NCI-H2081 (cell line): ENCODE data around the gene RAPGEF2.
"Not testable (repeated sequence)": the region's sequence is repeated elsewhere in the genome, so short reads cannot be mapped to it uniquely, and the experiment has no call there.

Source experiments
- DNase-seq, 2 experiments: peaks; one replicate each; lab custom pipeline; 2025; lab: John Stamatoyannopoulos, UW

The RAPGEF2 gene

GRCh38 chr4:159239629-159240028 lies 136.8 kb downstream of the RAPGEF2 start:
- DNase-seq: no peak

- DNase-seq: no peak
Observed at GRCh38 chr4:159240046-159240445, 137.2 kb downstream of the RAPGEF2 start.

DNA sequence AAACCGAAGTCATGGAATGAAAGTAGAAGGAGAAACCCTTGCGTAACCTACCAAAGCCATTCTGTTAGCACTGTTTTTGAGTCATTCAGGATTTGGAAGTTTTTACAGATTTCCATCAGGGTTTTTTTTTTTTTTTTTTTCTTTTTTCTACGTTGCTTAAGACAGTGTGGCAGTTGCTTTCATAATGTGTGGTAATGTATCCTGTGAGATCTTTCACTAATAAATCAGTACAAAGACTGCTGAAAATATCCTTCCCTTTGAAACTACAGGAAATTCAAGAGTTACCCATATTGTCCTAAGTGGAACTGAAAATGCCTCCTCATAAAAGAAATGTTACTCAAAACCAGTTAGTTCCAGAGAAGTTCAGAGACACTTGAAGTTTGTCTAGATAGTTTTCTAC lies 137.8 kb downstream of the RAPGEF2 start:
- DNase-seq: no peak

- no peak for DNase-seq
Observed at GRCh38 chr4:159242427-159242826, 139.5 kb downstream of the RAPGEF2 start.

DNA sequence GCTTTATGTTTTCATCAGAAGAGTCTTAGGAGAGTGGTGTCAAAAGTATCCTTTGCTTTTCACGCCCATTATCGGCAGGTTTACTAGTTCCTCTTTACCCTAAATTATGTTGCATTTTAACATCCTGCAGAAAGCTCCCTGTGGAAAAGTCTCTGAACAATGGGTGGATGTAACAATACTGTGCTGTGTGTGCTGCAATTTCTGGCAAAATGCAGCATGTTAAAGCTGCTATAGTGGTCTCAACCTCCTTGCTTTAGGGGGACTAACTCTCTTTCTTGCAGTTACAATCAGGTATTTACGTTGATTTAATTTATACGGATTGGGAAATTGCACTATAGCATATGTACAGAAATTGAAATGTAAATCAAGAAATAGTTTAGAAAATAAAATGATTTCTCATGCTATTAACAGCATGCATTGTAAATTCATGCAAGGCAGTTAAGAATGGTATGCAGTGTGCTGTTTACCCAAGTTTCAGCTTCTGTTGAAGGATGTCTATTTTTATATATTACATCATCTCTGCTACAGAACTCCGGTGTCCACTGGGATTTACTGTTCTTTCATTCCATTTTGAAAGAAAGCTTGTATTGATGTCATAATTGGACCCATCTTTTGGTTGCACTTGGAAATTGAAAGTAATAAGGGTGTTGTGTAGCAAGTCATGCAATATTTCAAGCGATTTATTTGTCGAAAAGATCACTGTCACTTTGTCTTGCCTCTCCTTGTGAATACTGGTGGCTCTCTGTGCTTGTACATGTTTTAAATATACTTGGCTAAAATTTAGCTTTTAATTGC lies 145.7 kb downstream of the RAPGEF2 start:
- peak; percentile 23 to 55 for DNase-seq

DNA sequence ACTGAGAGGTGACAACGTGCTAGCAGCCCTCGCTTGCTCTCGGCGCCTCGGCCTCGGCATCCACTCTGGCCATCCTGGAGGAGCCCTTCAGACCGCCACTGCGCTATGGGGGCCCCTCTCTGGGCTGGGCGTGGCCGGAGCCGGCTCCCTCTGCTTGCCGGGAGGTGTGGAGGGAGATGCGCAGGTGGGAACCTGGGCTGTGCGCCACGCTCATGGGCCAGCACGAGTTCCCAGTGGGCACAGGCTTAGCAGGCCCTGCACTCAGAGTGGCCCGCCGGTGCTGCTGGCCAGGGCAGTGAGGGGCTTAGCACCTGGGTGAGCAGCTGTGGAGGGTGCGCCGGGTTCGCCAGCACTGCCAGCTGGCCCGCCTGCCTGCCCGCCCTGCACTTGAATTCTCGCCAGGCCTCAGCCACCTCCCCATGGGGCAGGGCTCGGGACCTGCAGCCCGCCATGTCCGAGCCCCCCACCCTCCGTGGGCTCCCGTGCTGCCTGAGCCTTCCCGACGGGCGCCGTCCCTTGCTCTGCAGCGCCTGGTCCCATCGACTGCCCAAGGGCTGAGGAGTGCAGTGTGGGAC lies 148.0 kb downstream of the RAPGEF2 start:
- no peak for DNase-seq

DNA sequence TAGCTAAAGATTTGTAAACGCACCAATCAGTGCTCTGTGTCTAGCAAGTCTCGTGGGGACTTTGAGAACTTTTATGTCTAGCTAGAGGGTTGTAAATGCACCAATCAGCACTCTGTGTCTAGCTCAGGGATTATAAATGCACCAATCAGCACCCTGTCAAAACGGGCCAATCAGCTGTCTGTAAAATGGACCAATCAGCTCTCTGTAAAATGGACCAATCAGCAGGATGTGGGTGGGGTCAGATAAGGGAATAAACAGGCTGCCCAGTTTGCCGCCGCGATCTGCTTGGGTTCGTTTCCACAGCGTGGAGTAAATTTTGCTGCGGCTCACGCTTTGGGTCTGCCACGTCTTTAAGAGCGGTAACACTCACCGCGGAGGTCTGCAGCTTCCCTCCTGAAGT lies 148.7 kb downstream of the RAPGEF2 start:
- not testable (repeated sequence) for DNase-seq

GRCh38 chr4:159252491-159252890 lies 149.6 kb downstream of the RAPGEF2 start:
- no peak for DNase-seq

DNA sequence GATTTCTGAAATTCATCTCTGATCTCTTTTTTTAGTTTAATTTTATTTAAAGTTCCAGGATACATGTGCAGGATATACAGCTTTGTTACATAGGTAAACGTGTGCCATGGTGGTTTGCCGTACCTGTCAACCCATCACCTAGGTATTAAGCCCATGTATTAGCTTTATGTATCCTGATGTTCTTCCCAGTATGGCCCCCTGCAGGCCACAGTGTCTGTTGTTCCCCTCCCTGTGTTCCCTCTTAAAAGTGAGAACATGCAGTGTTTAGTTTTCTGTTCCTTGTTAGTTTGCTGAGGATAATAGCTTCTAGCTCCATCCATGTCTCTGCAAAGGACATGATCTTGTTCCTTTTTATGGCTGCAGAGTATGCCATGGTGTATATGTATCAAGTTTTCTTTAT lies 153.2 kb downstream of the RAPGEF2 start:
- no peak for DNase-seq

- no peak for DNase-seq
Observed at GRCh38 chr4:159258889-159259560, 156.1 kb downstream of the RAPGEF2 start.

DNA sequence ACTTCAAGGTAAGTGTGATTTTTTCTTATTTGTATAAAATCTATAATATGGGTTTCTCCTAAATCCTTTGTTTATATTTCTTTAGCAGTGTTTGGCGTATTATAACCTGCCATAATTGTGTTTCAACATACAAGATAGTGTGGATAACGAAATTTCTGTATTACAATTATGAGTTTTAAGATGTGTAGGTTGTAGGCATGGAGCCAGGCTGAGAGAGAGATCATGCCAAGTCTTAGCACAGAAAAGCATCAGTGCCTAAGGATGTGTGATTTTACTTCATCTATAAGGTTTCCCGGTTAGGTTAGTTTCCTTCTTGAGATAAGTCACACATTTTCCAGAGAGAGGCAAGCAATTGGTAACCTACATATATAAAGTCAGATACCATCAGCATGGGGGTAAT lies 161.2 kb downstream of the RAPGEF2 start:
- DNase-seq: no peak

GRCh38 chr4:159266981-159267868 lies 164.3 kb downstream of the RAPGEF2 start:
- DNase-seq: no peak

- no peak for DNase-seq
Observed at GRCh38 chr4:159267869-159268285, 165.0 kb downstream of the RAPGEF2 start.

DNA sequence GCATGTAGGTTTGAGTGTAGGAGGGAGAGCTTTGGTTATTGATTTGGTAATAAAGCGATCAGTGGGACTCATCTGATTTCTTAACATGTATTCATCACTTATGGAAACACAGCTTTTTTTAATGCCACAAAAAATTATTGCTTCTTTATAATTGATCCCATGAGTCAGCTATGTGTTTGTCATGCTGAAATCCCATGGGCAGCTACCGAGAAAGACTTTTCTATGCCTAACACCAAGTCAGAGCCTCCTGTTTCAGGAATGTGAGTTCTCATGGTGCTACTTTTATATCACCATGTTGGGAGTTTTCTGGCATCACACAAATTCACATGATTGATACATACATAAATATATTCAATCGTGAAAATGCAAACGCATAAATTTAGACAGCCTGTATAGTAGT lies 165.7 kb downstream of the RAPGEF2 start:
- no peak for DNase-seq

GRCh38 chr4:159269116-159269515 lies 166.2 kb downstream of the RAPGEF2 start:
- no peak for DNase-seq

GRCh38 chr4:159269956-159270355 lies 167.1 kb downstream of the RAPGEF2 start:
- no peak for DNase-seq

- DNase-seq: no peak
Observed at GRCh38 chr4:159271856-159272255, 169.0 kb downstream of the RAPGEF2 start.

DNA sequence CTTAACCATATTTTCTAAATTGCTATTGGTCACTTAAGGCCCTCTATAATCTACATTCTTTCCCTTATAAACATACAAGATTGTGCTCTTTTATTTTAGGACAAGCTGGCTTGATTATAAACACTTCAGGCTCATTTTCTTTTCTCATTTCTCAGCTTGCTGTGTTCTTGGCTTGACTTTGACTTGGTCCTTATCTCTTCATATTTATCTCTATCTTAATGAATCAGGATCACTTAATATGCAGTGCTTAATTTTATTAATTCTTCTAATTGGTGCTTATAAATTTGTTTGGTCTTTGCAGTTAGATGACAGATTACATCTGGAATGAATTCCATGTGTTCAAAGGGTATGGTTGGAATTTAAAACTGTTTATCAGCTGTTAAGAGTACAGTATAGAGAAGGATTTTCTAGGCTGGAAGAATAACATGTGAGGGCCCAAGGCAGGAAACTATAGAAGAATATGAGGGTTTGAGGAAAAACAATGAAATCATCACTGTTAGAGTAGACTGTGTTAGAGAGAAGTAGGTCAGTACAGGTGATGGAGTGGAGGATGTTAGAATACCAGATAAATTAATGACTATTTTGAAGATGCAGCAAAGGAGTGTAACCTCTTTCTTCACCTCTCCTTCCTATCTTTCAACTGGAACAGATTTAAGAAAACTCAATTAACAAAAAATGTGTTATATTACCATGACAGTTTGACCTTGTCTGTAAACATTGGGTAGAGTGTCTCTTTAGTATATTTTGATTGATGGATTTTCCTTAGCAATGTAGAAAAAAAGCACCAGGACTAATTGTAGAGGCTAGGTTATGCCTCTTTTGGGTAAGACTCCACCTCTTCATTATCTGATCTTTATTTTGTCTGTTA lies 169.6 kb downstream of the RAPGEF2 start:
- DNase-seq: no peak

GRCh38 chr4:159273141-159273438 lies 170.2 kb downstream of the RAPGEF2 start:
- DNase-seq: peak in 1 of 2 experiments; percentile 2

DNA sequence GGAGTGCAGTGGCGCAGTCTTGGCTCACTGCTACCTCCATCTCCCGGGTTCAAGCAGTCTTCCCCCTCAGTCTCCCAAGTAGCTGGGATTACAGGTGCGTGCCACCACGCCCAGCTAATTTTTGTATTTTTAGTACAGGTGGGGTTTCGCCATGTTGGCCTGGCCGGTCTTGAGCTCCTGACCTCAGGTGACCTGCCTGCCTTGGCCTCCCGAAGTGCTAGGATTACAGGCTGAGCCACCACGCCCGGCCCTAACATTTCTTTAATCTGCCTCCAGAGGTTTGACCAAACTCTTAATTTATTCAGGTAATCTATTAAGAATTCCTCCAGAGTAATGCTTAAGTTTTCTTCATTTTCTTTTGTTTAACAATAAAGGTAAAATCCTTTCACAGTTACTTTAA lies 171.0 kb downstream of the RAPGEF2 start:
- no peak for DNase-seq

DNA sequence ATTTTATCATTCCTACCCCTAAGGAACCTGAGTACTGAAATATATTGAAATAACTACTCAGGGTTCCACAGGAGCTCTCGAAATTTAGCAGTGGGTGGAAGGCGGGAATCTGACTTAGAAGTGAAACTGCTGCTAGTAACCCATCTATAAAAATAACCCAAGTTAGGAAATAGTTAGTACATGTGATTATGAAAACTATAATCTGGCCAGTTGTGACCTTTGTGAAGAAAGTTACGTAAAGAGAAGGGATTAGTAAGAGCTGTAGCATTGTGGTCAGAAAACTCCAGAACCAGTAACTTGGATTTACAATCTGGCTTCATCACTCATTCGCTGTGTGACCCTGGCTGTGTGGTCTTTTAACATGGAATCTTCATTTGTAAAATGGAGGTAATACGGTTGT lies 175.5 kb downstream of the RAPGEF2 start:
- no peak for DNase-seq
